HL-60 (cell line): Measurements from ENCODE around the gene TBC1D16.

Experiments
- DNase-seq, 2 experiments: peaks; one replicate each; pipeline ENCODE4 v3.0.0-alpha.2; 2010 to 2020; ENCODE audit warnings: low read depth in 1 of 2, low spot score in 1 of 2
- H3K27ac ChIP-seq: fragments of 250-450 bp; sonication (Bioruptor Pico); replicated peaks from 2 replicates; pipeline ENCODE4 v1.5.1; 2020; ENCODE audit warnings: mild to moderate bottlenecking, moderate library complexity
- H3K27me3 ChIP-seq: fragments of 250-450 bp; sonication (Bioruptor Pico); 2 replicates; pipeline ENCODE4 v1.5.1; 2021; ENCODE audit warnings: mild to moderate bottlenecking, moderate library complexity; ENCODE audit not compliant: insufficient read depth, poor library complexity, severe bottlenecking
- H3K4me3 ChIP-seq: replicated peaks from 2 replicates; pipeline ENCODE4 v1.5.1; 2011; ENCODE audit warnings: mild to moderate bottlenecking, control low read depth, low read length; ENCODE audit not compliant: insufficient read depth
- GABPA ChIP-seq: IDR thresholded peaks from 2 replicates; pipeline ENCODE4 v1.6.1; 2012; ENCODE audit warnings: low read depth
- POLR2AphosphoS5 ChIP-seq: IDR thresholded peaks from 2 replicates; pipeline ENCODE4 v1.6.1; 2012; ENCODE audit warnings: low read depth
- SPI1 ChIP-seq: IDR thresholded peaks from 2 replicates; pipeline ENCODE4 v1.6.1; 2012; ENCODE audit warnings: low read depth, mild to moderate bottlenecking, borderline replicate concordance
- TF ChIP-seq, protein P1 (sequence below): IDR thresholded peaks from one replicate; pipeline ENCODE4 v1.5.1; 2011; ENCODE audit warnings: low read length, control low read depth, inconsistent platforms; ENCODE audit not compliant: insufficient read depth
- TF ChIP-seq, protein P2 (sequence below): IDR thresholded peaks from 2 replicates; pipeline ENCODE4 v1.6.1; 2012; ENCODE audit warnings: low read depth; ENCODE audit not compliant: insufficient replicate concordance

The TBC1D16 gene

GRCh38 chr17:79907850-79908249 lies 127.8 kb downstream of the TBC1D16 start:
- Histone ChIP-seq H3K27ac (no peak overlapping the region), H3K27me3 (no peaks in the 10 kb centered on the region), H3K4me3 (no peak overlapping the region)
- TF ChIP-seq, protein P1, sequence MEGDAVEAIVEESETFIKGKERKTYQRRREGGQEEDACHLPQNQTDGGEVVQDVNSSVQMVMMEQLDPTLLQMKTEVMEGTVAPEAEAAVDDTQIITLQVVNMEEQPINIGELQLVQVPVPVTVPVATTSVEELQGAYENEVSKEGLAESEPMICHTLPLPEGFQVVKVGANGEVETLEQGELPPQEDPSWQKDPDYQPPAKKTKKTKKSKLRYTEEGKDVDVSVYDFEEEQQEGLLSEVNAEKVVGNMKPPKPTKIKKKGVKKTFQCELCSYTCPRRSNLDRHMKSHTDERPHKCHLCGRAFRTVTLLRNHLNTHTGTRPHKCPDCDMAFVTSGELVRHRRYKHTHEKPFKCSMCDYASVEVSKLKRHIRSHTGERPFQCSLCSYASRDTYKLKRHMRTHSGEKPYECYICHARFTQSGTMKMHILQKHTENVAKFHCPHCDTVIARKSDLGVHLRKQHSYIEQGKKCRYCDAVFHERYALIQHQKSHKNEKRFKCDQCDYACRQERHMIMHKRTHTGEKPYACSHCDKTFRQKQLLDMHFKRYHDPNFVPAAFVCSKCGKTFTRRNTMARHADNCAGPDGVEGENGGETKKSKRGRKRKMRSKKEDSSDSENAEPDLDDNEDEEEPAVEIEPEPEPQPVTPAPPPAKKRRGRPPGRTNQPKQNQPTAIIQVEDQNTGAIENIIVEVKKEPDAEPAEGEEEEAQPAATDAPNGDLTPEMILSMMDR: no peak
- no peak for TF ChIP-seq GABPA
- TF ChIP-seq SPI1: no peak
- TF ChIP-seq, protein P2, sequence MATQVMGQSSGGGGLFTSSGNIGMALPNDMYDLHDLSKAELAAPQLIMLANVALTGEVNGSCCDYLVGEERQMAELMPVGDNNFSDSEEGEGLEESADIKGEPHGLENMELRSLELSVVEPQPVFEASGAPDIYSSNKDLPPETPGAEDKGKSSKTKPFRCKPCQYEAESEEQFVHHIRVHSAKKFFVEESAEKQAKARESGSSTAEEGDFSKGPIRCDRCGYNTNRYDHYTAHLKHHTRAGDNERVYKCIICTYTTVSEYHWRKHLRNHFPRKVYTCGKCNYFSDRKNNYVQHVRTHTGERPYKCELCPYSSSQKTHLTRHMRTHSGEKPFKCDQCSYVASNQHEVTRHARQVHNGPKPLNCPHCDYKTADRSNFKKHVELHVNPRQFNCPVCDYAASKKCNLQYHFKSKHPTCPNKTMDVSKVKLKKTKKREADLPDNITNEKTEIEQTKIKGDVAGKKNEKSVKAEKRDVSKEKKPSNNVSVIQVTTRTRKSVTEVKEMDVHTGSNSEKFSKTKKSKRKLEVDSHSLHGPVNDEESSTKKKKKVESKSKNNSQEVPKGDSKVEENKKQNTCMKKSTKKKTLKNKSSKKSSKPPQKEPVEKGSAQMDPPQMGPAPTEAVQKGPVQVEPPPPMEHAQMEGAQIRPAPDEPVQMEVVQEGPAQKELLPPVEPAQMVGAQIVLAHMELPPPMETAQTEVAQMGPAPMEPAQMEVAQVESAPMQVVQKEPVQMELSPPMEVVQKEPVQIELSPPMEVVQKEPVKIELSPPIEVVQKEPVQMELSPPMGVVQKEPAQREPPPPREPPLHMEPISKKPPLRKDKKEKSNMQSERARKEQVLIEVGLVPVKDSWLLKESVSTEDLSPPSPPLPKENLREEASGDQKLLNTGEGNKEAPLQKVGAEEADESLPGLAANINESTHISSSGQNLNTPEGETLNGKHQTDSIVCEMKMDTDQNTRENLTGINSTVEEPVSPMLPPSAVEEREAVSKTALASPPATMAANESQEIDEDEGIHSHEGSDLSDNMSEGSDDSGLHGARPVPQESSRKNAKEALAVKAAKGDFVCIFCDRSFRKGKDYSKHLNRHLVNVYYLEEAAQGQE: no peak
- no peak for TF ChIP-seq POLR2AphosphoS5
- DNase-seq: no peak

DNA sequence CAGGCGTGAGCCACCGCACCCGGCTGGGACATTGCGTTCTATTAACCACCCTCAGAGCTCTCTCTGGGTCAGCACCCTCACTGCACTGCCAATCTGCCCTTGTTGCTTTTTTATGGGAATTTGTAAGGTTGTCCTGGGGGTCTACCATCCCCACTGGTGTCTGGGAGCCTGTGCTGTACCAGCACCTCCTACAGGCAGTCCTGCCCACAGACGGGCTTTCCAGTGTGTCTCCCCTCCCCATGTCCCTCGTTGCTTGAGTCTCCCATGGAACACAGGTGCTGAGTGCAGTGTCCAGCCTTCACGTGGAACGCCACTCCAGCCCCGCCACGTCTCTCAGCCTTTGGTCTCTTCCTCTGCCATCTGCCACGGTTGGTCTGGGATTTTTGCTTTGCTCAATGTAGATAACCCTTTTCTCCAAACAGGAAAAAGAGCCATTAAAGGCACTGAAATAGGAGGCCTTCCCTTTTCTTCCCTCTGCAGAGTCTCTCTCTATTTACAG lies 128.4 kb downstream of the TBC1D16 start:
- H3K27ac ChIP-seq: no peak overlapping the region
- TF ChIP-seq GABPA (no peak), POLR2AphosphoS5 (no peak)
- no peak for DNase-seq
- H3K27me3 ChIP-seq: no peaks in the 10 kb centered on the region
- H3K4me3 ChIP-seq: no peak overlapping the region

DNA sequence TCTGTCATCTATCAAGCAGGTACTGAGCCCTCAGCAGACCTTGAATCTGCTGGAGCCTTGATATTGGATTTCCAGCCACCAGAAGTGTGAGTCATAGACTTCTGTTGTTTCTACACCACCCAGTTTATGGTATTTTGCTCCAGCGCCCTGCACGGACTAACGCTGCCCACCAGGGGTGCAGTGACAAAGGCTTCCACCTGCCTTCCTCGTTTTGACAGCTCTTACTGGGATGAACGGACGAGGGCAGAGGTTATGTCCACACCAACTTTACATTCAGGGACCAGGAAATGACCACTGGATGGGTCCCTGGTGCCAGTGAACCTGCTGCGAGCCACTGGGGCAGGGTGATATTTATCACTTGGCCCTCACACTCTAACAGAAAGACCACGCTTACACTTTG lies 129.8 kb downstream of the TBC1D16 start:
- DNase-seq: no peak
- TF ChIP-seq, protein P1: no peak
- TF ChIP-seq GABPA (no peak), SPI1 (no peak), POLR2AphosphoS5 (no peak)
- TF ChIP-seq, protein P2: no peak
- Histone ChIP-seq H3K27ac (no peak overlapping the region), H3K27me3 (no peaks in the 10 kb centered on the region), H3K4me3 (no peak overlapping the region)

DNA sequence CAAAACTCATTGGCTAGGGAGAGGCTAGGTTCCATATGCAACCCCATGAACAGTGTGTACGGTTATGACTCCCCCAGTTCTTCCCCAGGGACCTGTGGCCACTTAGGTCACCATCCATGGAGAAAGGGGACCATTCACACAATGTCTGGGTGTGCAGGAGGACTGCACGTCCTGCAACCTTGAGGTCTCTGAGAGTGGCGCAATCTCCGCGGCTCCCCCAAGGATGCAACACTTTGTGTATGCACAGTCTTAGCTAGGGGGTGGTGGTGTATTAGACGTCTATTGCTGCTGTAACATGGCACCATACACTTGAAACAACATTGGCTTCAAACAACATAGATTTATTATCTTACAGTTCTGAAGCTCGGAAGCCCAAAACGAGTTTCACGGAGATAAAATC lies 130.8 kb downstream of the TBC1D16 start:
- no peak for DNase-seq
- Histone ChIP-seq H3K27me3 (no peaks in the 10 kb centered on the region), H3K27ac (no peak overlapping the region), H3K4me3 (no peak overlapping the region)
- TF ChIP-seq, protein P2: no peak
- no peak for TF ChIP-seq POLR2AphosphoS5
- no peak for TF ChIP-seq SPI1
- TF ChIP-seq, protein P1: no peak
- no peak for TF ChIP-seq GABPA
